GM21786 (cell line): ENCODE measurements around the gene ZWINT.

Source experiments
- ATAC-seq: cut with Tn5 transposase; IDR thresholded peaks from one replicate; pipeline ENCODE4 v1.9.1; 2021; ENCODE audit not compliant: unreplicated experiment

The ZWINT gene

GRCh38 chr10:56360967-56361612 is at the start of gene ZWINT:
ZWINT (minus strand) TSS chr10:56361259; CDS start chr10:56361236, 23 bp downstream.
- peak; percentile 98 for ATAC-seq

DNA sequence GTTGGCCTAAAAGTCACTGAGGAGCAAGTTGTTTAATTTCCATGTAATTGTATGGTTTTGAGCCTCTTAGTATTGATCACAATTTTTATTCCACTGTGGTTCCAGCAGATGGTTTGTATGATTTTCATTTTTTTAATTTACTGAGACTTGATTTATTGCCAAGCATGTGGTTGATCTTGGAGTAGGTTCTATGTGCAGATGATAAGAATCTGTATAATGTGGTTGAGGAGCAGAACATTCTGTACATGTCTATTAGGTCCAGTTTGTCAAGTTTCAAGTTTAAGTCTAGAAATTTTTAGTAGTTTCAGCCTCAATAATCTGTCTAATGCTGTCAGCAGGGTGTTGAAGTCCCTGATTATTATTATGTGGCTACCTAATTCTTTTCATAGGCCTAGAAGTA is 22.7 kb upstream of the ZWINT start:
- no peak for ATAC-seq

DNA sequence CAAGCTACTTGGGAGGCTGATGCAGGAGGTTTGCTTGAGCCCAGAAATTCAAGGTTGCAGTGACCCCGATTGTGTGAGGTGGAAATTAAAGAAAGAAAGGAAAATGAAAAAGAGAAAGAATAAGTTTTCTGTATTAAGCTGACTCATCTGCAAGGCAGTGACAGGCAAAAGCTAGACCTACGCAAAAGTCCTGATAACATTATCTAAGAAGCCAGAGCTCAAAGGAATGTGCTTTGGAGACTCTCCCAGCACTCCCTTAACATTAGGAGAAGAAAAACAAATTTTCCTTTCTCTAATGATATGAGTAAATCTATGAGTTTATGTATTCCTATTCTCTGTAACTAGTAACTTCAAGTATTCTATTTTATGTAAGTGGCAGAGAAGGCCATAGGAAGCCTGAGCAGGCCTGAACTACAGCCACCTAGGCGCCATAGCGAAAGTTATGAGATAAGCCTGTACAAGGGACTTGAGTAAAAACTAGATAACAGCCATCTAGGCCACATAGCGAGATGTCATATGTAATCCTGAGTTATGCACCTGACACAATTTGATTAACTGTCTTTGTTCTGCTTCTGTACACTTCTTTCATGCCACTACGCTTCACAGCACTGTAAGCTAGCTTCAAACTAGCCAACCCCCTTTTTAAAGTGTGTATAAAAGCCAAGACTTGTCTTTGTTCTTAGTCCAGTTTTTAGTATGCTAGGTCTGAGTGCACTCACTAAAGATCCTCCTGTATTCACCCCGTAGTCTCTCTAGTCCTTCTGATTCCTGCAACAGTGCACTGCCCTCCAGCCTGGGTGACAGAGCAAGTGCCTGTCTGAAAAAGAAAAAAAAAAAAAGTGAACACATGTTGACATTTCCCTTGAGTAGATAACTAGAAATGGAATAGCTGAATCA is 9.4 kb upstream of the ZWINT start:
- no peak for ATAC-seq

GRCh38 chr10:56360583-56360966 is 484 bp downstream of the ZWINT start:
- ATAC-seq = no peak

DNA sequence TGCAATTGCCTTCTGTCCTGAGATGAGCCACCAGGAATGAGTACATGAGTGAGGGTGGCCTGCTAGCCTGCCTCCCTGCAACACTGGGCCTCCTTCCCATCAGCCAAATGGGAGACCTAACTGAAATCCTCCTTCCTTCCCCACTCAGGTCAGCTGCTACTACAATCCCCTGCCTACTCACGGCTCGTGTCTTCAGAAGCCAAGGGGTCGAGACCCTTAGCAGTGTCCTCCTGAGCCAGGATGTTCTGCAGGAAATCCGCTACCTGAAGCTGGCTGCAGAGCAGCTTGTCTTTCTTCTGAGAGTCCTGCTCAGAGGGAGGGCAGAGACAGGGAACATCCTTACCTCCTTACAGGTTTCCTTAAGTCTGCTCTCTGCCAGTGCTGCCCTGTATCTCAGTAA is 1.2 kb downstream of the ZWINT start:
- no peak for ATAC-seq

GRCh38 chr10:56357018-56357417 is 4.0 kb downstream of the ZWINT start:
- ATAC-seq = no peak

DNA sequence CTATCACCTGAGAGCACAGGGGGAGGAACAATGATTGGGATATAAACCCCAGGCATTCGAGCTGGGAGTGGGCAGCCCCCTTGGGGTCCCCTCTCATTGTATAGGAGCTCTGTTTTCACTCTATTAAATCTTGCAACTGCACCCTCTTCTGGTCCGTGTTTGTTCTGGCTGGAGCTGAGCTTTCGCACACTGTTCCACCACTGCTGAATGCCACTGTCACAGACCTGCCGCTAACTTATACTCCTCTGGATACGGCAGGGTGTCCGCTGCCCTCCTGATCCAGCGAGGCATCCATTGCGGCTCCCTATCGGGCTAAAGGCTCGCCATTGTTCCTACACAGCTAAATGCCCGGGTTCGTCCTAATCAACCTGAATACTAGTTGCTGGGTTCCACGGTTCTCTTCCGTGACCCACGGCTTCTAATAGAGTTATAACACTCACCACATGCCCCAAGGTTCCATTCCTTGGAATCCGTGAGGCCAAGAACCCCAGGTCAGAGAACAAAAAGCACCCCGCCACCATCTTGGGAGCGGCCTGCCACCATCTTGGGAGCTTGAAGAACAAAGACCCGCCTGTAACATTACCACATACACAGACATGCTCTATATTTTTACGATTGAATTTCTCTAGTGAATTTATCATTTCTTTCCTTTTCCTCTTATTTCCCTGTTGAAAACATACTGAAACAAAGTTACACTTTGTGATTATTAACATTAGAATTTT is 9.0 kb downstream of the ZWINT start:
- no peak for ATAC-seq

DNA sequence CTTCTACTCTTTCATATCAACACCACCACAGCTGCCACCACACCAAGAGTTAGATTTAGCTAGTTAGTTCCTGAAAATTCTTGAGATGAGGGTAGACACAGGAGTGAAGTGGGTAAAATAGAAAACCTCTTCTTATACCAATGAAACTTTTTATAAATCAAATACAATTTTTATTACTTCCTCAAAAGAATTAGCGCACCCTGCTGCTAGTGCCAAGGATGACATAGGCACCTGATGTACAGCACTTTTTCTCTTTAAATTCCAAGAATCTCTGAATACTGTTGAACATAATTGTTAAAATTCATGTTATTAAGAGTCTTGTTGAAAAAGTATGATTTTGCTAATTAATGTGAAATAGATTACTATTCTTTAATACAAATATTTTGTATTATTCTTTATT is 11.4 kb downstream of the ZWINT start:
- no peak for ATAC-seq

DNA sequence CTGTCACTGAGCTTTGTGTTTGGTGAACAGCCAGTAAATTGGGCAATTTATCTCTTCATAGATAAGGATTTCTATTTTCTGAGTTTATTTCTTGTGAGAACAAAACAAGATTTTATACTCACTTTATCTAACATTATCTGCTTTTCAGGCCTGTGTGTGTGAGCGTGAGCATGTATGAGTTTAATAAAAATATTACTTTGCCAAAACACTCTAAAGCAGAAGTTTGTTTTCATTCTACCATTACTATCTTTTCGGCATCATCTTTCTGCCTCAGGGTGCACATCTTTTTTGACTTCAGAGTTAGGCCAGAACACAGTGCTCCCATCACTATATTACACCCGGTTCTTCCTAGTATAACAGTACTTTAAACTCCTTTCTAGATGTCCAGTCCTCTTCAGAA is 13.0 kb downstream of the ZWINT start:
- no peak for ATAC-seq

DNA sequence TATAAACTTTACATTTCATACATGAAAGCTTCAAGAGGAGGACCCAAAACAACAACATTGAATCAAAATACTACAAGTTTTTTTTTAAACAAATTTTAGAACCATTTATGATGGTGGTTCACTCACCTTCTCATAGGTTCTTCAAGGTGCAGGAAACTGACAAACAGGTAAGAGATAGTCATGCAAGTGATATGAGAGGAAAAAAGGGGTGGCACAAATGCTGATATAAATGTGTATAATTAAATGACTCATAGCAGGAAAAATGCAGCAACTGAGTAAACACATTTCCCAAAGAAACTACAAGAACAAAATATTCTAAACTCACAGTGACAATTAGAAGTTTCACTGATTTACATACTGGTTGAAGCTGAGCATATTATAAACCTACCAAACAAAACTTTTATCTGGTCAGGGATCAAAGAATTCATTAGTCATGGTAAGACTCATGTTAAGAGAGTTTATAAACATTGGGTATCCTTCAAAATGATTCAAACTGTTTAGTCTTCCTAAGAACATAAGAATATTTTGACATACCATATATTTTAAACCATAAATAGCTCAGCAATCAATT is 14.1 kb downstream of the ZWINT start:
- ATAC-seq = no peak

DNA sequence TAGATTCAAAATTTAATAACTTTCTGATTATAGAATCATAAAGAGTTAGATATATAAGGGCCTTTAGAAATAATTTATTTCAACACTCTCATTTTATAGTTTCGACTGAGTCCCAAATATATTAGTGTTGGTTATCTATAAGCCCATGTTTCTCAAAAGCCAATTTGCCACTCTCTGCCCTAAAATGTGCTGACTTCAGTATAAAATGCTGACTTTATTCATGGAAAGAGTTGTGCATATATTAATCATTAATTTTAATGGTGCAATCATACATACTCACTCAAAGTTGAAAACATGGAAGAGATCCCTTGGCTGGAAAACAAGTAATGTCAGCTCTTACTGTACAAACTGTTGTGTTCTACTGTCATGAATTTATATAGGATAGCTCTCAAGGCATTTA is 19.4 kb downstream of the ZWINT start:
- ATAC-seq = no peak

GRCh38 chr10:56329961-56330360 is 31.1 kb downstream of the ZWINT start:
- ATAC-seq = no peak

DNA sequence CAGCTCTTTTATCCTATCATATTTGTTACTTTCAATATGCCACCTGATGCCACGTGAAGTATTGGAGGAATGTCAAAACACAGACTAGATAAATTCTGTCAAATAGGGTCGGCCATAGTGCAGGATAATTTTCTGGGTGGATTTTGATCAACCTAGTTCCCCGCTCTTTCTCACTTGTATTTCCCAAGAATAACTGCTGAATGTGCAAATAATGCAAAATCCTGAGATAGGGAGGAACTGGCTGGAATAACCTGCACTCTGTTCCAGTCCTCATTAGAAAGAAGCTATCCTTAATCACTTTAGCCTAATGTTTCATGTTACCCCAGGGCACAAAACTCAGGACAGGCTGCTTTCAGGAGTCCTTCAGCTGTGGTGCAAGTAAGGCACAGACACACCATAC is 33.9 kb downstream of the ZWINT start:
- no peak for ATAC-seq

GRCh38 chr10:56319386-56319785 is 41.7 kb downstream of the ZWINT start:
- ATAC-seq = peak; percentile 97

GRCh38 chr10:56318816-56319215 is 42.2 kb downstream of the ZWINT start:
- peak; percentile 17 for ATAC-seq

DNA sequence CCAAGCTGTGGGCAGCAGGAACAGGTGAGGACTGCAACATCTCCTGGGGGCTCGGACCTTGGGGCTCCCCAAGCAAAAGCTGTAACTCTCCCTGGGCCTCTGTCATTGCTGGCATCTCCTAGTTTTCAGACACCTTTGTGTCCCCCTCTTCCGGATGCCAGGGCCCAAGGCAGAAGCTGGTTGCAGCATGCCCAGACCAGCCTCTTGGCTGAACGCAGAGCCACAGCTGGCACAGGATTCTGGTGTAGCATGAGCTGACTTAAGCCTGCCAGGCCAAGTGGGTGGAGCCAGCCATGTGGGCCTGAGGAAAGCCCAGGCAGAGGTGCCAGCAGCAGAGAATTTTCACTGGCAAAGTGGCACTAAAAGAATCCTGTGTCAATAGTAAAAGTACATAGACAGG is 43.5 kb downstream of the ZWINT start:
- ATAC-seq = no peak

DNA sequence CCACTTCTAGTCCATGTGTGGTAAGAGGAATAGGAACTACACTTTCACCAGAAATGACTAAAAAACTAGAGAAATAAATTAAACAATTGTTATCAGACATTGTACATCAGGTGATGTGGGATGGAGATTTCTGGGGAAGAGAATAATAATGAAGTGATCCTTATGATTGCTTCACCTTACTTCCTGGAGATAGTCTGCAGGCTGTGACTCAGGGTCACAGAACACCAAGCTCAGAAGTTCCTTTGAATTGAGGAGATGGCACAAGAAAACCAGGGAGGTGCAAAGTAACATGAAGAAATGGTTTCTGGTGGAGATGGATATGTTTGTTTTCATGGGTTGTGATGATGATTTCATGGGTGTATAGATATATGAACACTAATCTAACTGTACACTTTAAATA is 44.5 kb downstream of the ZWINT start:
- ATAC-seq = no peak
